ENCODE results near the gene TXNL4A.

Gene TXNL4A

DNA sequence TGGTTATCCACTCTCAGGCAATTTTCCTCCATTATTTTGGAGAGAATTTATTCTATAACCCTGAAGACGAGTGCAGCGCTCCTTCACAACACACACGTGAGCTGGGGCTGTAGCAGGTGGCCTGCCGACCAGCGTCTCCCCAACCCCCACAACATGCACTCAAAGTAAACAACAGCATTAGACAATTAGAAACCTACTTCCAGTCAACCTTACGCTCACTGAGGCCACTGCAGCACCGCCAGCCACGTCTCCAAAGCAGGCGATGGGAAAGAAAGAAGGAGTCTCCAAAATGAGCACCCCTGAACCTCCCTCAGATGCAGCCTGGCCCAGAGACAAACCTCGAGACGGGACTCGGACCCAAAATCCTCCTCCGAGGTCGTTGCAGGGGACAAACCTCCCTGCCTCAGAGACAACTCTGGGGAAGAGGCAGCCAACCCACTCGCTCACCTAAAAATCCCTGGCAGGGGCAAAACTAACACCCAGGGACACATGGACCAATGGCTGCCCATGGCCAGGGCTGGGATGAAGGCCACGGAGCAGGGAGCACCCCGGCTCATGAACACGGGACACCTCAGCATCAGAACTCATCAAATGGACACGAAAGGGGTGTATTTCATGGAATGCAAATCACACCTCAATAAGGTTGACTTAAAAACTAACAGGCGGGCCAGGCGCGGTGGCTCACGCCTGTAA is 39.5 kb downstream of the TXNL4A start:
- Mint-ChIP-seq H3K36me3 (ENCODE audit: insufficient read depth) (peaks cover 25% of the 10 kb centered on the region), H3K4me1 (peaks cover 46% of the 10 kb centered on the region), H3K4me3 (peak overlapping the region; percentile 81), H3K9me3 (no peaks in the 10 kb centered on the region), H3K27ac (ENCODE audit: low read depth) (peak overlapping the region; percentile 79), H3K27me3 (no peaks in the 10 kb centered on the region)
- ATAC-seq (replicated peaks; ENCODE audit: extremely low read depth, poor library complexity, severe bottlenecking) (no peak), DNase-seq (ENCODE audit: low spot score in 2 of 2) (no peak)

DNA sequence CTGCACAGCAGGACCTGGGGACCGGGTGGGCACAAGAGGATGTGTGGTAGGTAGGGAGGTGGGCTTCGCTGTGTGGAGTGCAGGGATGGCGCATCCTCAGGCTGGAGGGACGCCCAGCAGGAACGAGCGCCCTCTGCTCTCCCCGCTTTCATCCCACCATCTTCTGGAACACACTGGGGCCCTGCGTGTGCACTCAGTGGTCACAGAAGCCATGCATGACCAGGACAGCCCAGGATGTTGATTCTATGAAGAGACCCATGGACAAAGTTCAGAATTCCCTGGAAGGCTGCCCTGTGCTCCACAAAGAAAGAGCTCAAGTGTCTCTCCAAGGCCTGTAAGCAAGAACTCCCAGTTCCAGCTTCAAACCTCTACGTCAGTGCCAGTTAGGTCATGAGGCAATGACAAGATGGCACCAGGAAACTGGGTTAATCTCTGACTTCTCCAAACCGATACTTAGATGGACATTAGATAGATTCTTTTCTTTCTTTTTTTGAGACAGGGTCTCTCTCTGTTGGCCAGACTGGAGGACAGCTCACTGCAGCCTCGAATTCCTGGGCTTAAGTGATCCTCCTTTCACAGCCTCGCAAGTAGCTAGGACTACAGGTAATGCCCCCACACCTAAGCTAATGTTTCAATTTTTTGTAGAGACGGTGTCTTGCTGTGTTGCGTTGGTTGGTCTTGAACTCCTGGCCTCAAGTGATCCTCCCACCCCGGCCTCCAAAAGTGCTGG is 40.3 kb downstream of the TXNL4A start:
- Mint-ChIP-seq H3K27ac (ENCODE audit: low read depth) (peak overlapping the region; percentile 79), H3K27me3 (no peaks in the 10 kb centered on the region), H3K36me3 (ENCODE audit: insufficient read depth) (peaks cover 25% of the 10 kb centered on the region), H3K4me3 (no peak overlapping the region), H3K9me3 (no peaks in the 10 kb centered on the region), H3K4me1 (peaks cover 46% of the 10 kb centered on the region)
- ATAC-seq (replicated peaks; ENCODE audit: extremely low read depth, poor library complexity, severe bottlenecking) (no peak), DNase-seq (ENCODE audit: low spot score in 2 of 2) (no peak)

- no peak for ATAC-seq (replicated peaks; ENCODE audit: extremely low read depth, poor library complexity, severe bottlenecking)
- peaks cover 46% of the 10 kb centered on the region for H3K4me1 Mint-ChIP-seq
- H3K27me3 Mint-ChIP-seq, result no peaks in the 10 kb centered on the region
- no peak for DNase-seq (ENCODE audit: low spot score in 2 of 2)
- H3K4me3 Mint-ChIP-seq, result no peak overlapping the region
- peaks cover 27% of the 10 kb centered on the region for H3K36me3 Mint-ChIP-seq (ENCODE audit: insufficient read depth)
- no peak overlapping the region for H3K27ac Mint-ChIP-seq (ENCODE audit: low read depth)
- no peaks in the 10 kb centered on the region for H3K9me3 Mint-ChIP-seq
Measured at GRCh38 chr18:79947054-79947755, 41.2 kb downstream of the TXNL4A start.

GRCh38 chr18:79945118-79946042 is 43.0 kb downstream of the TXNL4A start:
- Mint-ChIP-seq H3K4me3 (no peak overlapping the region), H3K27ac (ENCODE audit: low read depth) (peak overlapping the region; percentile 71), H3K4me1 (peaks cover 44% of the 10 kb centered on the region)

DNA sequence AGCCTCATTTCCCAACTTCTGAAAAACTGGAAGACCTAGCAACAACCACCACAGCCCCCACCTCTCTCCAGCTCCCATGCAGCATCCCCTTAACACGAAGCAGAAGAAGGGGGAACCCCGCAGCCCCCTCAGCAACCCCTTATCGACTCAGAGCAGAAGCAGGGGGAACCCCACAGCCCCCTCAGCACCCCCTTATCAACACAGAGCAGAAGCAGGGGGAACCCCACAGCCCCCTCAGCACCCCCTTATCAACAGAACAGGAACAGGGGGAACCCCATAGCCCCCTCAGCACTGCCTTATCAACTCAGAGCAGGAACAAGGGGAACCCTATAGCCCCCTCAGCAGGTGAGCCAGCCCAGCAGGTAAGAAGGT is 43.6 kb downstream of the TXNL4A start:
- Mint-ChIP-seq H3K9me3 (no peaks in the 10 kb centered on the region), H3K27me3 (no peaks in the 10 kb centered on the region), H3K36me3 (ENCODE audit: insufficient read depth) (peaks cover 26% of the 10 kb centered on the region), H3K4me3 (peak overlapping the region; percentile 18), H3K4me1 (peaks cover 42% of the 10 kb centered on the region), H3K27ac (ENCODE audit: low read depth) (peak overlapping the region; percentile 71)
- ATAC-seq (replicated peaks; ENCODE audit: extremely low read depth, poor library complexity, severe bottlenecking) (peak; percentile 29), DNase-seq (ENCODE audit: low spot score in 2 of 2) (no peak)

More at GRCh38 chr18:79945118-79946042, 43.0 kb downstream of the TXNL4A start:
- Mint-ChIP-seq H3K9me3 (no peaks in the 10 kb centered on the region), H3K27me3 (no peaks in the 10 kb centered on the region), H3K36me3 (ENCODE audit: insufficient read depth) (peaks cover 28% of the 10 kb centered on the region)
- ATAC-seq (replicated peaks; ENCODE audit: extremely low read depth, poor library complexity, severe bottlenecking) (no peak), DNase-seq (ENCODE audit: low spot score in 2 of 2) (no peak)

DNA sequence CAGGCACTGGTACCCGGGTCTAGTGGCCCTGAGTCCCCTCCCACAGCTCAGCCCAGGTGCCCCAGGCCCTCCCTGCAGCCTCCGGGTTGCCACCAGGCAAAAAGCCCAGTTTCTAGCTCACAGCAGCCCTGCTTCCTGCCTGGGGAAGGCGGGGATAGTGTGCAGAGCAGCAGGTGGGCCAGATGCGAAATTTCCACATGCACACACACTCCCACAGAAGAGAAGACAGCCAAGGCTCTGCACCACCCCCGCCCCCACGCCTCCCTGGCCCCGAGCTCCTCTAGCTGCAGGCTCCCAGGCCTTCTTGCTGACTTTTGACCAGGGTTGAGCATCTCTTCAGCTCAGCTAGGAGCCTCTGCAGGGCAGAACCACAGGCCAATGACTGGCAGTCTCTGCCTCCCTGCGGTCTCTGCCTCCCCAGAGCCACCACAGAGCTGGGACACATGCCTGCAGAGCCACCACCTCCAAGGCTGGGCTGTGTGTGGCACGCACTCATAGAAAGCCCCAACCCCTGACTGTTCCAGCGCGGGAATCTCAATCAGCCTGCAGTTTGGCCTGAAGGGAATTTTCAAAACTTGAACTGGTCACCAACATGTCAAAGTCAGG is 44.1 kb downstream of the TXNL4A start:
- H3K4me1 Mint-ChIP-seq, result peaks cover 40% of the 10 kb centered on the region
- peaks cover 25% of the 10 kb centered on the region for H3K36me3 Mint-ChIP-seq (ENCODE audit: insufficient read depth)
- DNase-seq (ENCODE audit: low spot score in 2 of 2) (no peak), ATAC-seq (replicated peaks; ENCODE audit: extremely low read depth, poor library complexity, severe bottlenecking) (peak; percentile 68)
- H3K27ac Mint-ChIP-seq (ENCODE audit: low read depth), result peak overlapping the region; percentile 71
- H3K27me3 Mint-ChIP-seq, result no peaks in the 10 kb centered on the region
- no peaks in the 10 kb centered on the region for H3K9me3 Mint-ChIP-seq
- peak overlapping the region; percentile 18 for H3K4me3 Mint-ChIP-seq

- peak overlapping the region; percentile 71 for H3K27ac Mint-ChIP-seq (ENCODE audit: low read depth)
- no peak for DNase-seq (ENCODE audit: low spot score in 2 of 2)
- no peak overlapping the region for H3K4me3 Mint-ChIP-seq
- H3K4me1 Mint-ChIP-seq, result peaks cover 35% of the 10 kb centered on the region
- H3K36me3 Mint-ChIP-seq (ENCODE audit: insufficient read depth), result peaks cover 26% of the 10 kb centered on the region
- no peaks in the 10 kb centered on the region for H3K27me3 Mint-ChIP-seq
- H3K9me3 Mint-ChIP-seq, result no peaks in the 10 kb centered on the region
- ATAC-seq (replicated peaks; ENCODE audit: extremely low read depth, poor library complexity, severe bottlenecking), result no peak
Measured at GRCh38 chr18:79943608-79944125, 44.7 kb downstream of the TXNL4A start.

DNA sequence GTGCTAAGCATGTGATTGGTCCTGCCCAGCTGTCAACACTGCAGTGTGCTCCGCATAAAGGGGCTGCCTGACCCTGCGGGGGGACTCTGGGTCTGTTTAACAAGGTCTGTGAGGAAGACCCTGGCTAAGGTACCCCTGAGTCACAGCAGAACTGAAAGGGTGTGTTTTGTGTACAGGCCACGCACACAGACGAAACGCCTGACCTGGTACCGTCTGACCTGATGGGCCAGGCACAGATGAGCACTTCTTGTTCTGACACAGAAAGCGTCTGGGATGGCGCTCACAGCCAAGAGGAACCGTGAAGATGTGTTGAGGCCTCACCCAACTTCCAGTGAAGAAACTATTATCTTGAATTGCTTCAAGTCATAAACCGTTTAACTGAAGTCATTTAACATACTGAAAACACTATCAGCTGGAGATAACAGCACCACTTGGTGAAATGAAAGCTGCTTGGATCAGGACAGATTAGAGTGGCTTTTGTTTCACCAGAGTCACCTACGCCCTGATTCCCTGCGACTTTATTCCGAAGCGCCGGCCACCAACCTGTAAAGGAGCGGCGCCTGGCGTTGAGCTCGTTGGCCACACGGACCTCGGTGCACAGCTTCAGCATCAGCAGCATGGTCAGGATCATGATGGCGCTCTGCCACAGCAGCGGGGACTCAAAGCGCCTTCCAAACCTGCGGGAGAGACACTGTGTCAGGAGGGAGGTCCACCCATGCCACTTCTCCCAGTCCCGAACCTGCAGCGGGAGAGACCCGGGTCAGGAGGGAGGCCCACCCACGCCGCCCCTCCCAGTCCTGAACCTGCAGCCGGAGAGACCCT is 45.4 kb downstream of the TXNL4A start:
- no peak for DNase-seq (ENCODE audit: low spot score in 2 of 2)
- Mint-ChIP-seq H3K9me3 (no peaks in the 10 kb centered on the region), H3K4me1 (peaks cover 32% of the 10 kb centered on the region), H3K4me3 (no peak overlapping the region), H3K27me3 (no peaks in the 10 kb centered on the region), H3K36me3 (ENCODE audit: insufficient read depth) (peaks cover 24% of the 10 kb centered on the region), H3K27ac (ENCODE audit: low read depth) (no peak overlapping the region)
- no peak for ATAC-seq (replicated peaks; ENCODE audit: extremely low read depth, poor library complexity, severe bottlenecking)

- Mint-ChIP-seq H3K36me3 (ENCODE audit: insufficient read depth) (peaks cover 22% of the 10 kb centered on the region), H3K4me1 (peaks cover 32% of the 10 kb centered on the region), H3K4me3 (no peak overlapping the region), H3K27me3 (no peaks in the 10 kb centered on the region), H3K9me3 (no peaks in the 10 kb centered on the region), H3K27ac (ENCODE audit: low read depth) (peak overlapping the region; percentile 16)
- ATAC-seq (replicated peaks; ENCODE audit: extremely low read depth, poor library complexity, severe bottlenecking) (no peak), DNase-seq (ENCODE audit: low spot score in 2 of 2) (no peak)
Measured at GRCh38 chr18:79942211-79942610, 46.2 kb downstream of the TXNL4A start.

- ATAC-seq (replicated peaks; ENCODE audit: extremely low read depth, poor library complexity, severe bottlenecking), result no peak
- no peak overlapping the region for H3K4me3 Mint-ChIP-seq
- peaks cover 19% of the 10 kb centered on the region for H3K36me3 Mint-ChIP-seq (ENCODE audit: insufficient read depth)
- H3K27ac Mint-ChIP-seq (ENCODE audit: low read depth), result peak overlapping the region; percentile 16
- H3K27me3 Mint-ChIP-seq, result no peaks in the 10 kb centered on the region
- no peaks in the 10 kb centered on the region for H3K9me3 Mint-ChIP-seq
- DNase-seq (ENCODE audit: low spot score in 2 of 2), result no peak
- H3K4me1 Mint-ChIP-seq, result peaks cover 32% of the 10 kb centered on the region
Measured at GRCh38 chr18:79941473-79942119, 46.8 kb downstream of the TXNL4A start.
